HG03469 (cell line): ENCODE data around the gene UGT1A5.

ENCODE experiments used
- ATAC-seq: cut with Tn5 transposase; IDR thresholded peaks from one replicate; pipeline ENCODE4 v1.9.1; 2021; ENCODE audit warnings: mild to moderate bottlenecking, moderate library complexity, moderate number of reproducible peaks; ENCODE audit not compliant: unreplicated experiment

Gene UGT1A5

DNA sequence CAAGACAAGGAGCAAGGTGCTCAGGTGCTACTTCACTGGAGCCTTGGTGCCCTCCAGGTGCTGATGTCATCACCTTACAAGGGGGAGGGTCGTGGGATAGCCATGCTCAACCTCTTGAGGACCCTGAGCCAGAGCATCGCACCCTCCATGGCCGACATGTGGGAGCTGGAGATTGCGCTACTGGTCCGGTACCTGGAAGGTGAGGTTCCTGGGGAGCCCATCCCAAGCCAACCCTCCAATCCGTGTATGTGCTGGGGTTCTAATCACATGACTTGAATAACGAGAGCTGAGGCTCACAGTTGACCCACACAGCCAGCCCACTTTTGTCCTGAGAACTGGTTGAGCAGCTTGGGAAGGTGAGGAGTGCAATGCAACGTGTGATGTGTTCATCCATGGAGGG, 91.3 kb downstream of the UGT1A5 start:
- no peak for ATAC-seq

DNA sequence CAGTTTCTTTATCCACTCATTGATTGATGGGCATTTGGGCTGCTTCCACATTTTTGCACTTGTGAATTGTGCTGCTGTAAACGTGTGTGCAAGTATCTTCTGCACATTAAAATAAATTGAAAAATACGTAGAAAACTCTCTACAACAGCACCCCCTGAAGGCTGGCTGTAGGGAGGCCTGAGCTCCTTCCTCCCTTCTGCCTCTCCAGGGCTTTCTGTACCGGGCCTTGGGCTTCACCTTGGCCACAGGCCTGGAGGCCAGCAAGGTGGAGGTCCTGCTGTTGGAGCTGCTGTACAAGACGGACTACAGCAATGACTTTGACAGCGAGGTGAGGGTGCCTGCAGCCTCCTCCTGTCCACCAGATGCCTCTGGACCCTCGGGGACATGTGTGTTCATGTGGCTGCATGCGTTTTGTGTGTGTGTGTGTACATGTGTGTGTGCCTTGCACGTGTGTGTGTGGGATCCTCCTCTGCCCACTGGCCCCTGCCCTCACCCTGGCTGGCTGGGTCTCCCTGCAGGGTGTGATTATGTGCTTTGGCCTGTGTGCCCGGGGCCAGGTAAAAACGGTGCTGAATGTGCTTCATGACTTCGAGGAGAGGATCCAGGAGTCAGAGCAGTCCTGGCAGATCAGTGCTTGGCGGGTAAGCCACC, 94.6 kb downstream of the UGT1A5 start:
- ATAC-seq = no peak

DNA sequence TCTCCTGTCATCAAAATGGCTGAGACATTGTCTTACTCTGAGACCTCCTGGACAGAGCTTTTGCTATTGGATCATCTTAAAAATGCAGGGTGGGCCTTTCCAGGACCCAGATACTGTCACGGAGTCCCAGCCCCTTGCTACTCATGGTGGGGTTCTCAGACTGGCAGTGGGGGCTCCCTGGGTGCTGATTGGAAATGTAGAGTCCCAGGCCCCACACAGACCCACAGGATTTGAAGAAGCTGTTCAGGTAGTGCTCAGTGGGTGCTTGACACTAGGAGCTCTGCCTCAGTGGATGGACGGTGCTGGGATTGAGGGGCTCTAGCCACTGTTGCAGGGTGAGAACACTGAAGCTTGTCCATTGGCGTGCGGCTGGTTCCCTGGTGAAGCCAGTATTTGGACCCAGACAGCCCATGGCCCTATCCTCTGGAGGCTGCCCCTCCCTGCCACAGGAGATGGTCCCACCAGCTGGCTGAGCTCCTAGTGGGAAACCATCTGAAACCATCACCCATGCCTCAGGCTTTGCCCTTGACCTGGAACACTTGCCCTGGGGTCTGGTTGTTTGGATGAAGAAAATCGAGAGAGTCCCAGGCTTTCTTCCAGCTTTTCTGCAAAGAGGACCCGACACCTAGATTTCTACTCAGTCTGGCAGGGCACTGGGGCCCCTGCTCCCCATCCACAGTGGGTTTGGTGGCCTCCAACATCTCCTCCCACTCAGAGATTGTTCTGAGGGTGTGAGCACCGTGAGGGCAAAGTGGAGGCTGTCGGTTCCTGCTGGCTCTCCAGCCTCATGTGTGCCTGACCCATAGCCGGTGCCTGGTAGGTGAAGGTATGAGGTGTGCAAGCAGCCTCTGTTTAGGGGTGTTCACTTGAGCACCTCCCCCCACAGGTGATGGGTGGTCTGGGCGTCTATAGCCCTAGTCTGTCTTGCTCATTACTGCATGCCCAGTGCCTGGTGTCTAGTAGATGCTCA, 95.5 kb downstream of the UGT1A5 start:
- no peak for ATAC-seq

DNA sequence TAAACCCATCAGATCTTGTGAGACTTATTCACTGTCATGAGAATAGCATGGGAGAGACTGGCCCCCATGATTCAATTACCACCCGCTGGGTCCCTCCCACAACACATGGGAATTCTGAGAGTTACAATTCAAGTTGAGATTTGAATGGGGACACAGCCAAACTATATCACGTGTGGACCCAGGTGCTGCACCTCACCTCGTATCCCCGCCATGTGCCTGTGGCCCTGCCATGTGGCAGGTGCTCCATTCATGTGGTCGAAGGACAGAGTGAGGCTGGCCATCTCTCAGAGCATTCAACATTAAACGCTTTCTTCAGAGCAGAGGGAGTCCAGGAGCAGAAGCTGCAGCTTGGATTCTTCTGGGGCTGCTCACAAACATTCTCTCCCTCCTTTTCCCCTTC, 97.7 kb downstream of the UGT1A5 start:
- ATAC-seq = no peak

DNA sequence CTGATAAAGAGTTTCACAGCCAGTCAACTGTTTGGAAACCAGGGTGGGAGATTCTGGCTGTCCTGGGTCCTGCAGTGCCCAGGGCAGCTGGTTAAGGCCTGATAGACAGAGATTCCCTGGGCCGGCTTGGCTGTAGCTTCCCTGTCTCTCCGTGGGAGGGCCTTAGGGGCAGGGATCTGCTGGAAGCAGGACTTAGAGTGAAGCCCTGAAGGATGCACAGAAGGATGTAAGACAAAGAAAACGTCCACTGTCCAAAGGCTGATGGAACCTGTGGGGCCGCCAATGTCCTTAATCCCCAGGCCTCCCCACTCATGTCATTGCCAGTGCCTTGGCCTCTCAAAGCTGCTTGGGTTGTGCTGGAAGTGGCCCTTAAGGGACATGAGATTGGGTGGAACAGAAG, 98.4 kb downstream of the UGT1A5 start:
- no peak for ATAC-seq

DNA sequence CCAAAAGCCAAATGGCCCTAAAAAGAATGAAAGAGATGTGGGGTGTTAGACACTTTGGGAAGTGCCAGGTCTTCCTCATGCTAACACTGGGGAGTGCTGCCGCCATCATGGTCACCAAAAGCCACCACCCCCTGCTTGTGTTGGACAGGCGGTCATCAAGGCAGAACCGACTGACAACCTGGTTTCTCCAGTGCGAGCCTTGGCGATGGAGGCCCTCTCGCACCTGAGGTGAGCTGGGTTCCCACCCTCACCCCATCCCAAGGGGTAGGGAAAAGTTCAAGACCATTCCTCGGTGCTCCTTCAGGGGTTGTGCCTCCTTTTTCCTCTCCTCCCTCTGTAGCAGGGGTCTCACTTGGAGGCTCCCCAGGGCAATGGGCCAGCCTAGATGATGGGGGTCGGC, 99.0 kb downstream of the UGT1A5 start:
- no peak for ATAC-seq

DNA sequence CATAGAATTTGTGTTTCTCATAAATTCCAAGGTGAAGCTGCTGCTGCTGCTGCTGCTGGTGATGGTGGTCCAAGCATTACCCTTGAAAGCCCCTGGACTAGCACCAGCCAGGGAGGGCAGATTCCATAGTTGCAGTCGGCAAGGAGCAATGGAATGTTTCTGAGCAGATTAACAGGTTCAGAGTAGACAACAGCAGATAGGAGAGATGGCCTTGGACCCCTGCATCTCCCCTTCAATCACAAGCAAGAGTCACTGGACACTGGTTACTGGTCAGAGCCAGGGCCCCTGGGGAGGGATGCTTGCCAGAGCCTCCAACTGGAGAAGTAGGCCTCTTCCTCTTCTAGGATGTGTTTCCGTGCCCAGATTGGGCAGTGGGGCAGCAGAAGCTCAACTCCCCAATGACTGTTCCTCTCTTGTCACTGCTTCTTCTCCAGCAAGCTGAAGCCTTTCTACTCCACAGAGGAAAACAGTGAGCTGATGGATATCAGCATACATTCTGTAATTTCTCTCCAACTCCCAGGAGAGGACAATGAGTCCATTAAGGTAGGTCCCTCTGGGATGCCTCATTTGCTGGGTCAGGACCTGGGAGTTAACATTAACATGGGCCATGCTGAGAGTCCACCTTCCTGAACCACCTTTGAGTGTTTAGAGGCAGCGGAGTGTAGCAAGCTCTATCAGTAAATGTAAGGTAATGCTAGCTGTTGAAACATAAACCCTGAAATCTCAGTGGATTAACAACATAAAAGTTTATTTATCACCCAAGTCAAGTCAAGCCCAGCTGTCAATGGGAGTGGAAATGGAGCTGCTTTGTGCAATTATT, 100.7 kb downstream of the UGT1A5 start:
- ATAC-seq = no peak

DNA sequence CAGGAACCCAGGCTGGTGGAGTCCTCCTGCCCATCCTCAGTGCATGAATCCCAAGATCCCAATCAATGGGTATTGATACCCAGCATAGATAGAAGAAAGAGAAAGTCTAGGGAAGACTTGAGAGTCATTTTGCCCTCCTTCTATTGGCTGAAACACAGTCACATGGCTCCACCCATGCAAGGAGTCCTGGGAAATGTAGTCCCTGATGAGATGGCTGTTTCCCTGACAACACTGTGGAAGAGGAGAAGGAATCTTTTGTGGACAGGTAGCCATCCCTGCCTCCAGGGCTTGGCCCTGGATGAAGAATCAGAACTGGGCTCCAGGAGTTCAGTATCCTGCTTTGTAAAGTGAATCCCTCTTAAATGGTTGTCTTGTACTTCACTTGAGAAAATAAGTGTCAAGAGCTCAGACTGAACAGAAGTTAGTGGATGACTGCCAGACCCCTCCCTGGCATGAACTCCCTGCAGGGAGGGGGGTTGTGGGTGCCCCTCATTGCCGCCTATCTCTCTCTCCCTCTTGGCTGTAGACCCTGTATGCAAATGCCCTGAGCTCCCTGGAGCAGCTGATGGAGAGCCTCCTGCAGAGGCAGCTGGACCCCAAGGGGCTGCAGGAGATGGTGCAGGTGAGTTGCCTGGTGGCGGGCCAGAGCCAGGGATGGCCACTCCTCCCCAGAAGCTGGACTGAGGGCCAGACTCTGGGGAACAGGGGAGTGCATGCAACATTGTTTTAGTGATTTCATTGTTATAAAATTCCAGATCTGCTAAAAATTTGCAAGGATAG, 101.5 kb downstream of the UGT1A5 start:
- no peak for ATAC-seq

DNA sequence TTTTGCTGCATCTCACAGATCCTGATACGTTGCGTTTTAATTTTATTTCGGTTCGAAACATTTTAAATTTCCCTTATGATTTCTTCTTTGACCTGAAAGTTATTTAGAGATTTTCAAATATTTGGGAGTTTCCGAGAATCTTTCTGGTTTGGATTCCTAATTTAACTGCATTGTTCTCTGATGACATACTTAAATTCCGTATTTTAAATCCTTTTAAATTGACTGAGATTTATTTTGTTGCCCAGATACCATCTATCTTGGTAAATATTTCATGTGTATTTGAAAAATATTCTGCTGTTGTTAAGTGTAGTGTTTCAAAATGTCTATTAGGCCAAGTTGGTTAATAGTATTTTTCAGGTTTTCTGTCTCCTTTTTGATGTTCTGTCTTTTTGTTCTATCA, 103.2 kb downstream of the UGT1A5 start:
- ATAC-seq = no peak

DNA sequence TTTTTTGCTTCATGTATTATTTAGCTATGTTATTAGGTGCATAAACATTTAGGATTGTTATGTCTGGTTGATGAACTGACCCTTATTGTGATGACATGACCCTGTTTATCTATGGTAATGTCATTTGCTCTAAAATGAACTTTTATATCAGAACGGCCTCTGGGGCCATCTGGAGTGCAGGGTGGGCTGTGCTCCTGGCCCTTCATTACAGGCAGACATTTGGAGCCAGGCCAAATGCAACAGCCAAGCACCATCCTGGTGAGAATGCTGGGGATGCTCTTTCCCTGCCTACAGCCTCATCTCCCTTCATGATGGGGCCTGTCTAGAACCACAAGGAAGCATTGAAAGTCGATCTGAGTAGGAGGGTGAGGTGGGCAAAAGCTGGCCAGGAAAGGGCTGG, 103.6 kb downstream of the UGT1A5 start:
- ATAC-seq = no peak

DNA sequence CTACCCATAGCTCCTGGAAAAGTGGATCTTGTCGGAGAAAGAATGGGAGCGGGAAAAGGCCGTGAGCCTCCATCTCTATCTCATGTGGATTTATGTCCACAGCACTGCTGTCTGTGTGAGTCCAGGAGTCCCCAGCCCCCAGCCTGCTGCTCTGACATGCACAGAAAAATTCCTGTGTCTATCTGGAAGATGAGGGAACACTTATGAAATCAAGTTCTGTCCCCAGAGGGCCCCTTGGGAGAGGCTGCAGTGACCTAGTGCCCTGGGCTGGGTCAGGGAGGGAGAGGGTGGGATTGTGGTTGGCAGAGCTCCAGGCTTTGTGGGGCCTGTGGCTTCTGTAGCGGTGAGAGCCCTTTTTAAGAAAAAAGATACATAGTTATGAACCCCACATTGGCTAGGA, 104.1 kb downstream of the UGT1A5 start:
- no peak for ATAC-seq

DNA sequence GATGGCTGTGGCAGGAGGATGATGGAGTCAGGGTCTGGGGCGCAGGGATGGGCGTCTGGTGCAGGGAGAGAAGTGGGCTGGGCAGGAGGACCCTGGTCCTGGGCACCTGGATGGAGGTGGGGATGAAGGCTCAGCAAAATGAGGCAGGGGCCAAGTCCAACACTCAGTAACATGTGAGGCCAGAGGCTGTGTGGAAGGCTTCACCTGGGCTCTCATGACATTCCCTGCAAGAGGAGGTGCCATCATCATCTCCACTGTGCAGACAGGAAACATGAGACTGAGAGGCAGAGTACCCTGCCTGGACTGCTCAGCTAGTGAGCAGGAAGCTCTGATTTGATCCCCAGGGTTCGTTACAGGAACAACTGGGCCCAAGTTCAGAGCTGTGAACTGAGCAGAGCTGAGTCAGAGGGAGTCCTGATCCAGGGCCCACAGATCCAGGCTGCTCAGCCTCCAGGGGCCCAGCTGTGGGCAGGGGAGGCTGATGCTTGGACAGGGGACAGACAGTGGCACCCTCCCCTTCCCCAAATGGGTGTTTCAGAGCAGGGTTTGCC, 104.7 kb downstream of the UGT1A5 start:
- ATAC-seq = no peak

DNA sequence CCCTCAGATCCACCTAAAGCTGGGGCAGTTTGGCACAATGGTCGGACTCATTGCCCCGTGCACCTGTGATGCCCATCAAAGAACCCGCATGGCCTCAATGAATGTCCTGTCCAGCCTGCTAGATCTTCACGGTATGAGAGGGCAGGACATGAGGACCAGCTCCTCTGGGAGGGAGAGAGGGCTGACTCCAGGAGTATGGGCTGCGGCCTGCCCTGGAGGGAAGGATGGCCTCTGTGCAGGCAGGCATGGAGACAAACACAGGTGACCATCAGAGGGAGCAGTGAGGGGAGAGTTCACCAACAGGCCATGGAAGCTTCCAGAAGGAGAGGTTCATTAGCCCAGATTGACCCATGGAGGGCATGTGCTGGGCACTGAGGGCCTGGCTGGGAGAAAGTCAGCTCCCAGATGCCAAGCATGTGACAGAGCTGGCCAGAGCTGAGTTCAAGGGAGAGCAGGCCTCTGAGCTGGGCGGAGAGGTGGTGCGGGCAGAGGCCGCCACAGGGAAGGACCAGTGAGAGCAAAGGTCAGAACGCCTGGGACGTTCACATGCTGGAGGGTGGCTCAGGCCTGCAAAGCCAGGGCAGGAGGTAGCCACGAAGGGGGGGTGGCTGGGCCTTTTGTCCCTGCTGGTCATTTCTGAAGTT, 105.4 kb downstream of the UGT1A5 start:
- no peak for ATAC-seq

DNA sequence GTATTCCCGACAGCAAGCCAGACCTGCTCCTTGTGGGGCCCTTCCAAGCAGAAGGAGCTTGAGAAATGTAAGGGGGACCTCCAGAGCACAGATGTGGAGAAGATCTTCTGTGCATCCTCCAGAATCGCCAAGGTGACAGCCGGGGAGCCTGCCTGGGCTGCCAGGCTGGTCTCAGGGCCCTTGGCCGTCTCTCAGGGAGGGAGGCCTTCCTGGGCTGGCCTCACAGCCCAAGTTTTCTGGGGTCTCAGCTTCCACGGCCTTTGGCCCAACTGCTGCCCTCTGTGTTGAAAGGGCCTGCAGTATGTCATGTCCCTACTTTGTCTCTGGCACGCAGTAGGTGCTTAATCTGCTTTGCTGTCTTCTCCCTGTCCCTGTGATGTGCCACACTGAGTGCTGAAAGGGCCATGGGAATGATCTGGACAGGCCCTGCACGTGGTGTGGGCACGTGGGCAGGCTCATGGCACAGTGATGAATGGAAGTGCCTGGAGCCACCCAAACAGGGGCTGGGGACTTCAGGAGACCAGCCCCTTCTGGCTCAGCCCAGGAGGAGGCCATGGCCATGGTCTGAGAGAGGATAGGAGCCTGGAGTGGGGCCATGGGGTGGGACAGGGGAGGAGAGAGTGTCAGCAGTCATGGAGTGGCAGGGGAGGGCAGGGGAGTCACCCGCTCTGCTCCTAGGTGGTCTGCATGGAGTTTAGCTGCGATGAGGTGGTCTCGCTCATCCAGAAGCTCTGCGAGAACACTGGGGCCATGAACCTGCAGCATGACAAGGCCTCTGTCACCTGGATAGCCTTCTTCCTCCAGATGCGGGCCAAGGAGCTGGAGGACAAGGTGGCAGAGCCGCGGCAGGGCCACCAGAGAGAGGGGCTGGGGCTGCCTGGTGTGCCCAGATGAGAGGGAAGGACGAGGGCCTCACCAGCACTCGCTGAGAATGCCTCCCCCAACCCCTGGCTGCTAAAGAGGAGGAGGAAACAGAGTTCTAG, 106.2 kb downstream of the UGT1A5 start:
- no peak for ATAC-seq

DNA sequence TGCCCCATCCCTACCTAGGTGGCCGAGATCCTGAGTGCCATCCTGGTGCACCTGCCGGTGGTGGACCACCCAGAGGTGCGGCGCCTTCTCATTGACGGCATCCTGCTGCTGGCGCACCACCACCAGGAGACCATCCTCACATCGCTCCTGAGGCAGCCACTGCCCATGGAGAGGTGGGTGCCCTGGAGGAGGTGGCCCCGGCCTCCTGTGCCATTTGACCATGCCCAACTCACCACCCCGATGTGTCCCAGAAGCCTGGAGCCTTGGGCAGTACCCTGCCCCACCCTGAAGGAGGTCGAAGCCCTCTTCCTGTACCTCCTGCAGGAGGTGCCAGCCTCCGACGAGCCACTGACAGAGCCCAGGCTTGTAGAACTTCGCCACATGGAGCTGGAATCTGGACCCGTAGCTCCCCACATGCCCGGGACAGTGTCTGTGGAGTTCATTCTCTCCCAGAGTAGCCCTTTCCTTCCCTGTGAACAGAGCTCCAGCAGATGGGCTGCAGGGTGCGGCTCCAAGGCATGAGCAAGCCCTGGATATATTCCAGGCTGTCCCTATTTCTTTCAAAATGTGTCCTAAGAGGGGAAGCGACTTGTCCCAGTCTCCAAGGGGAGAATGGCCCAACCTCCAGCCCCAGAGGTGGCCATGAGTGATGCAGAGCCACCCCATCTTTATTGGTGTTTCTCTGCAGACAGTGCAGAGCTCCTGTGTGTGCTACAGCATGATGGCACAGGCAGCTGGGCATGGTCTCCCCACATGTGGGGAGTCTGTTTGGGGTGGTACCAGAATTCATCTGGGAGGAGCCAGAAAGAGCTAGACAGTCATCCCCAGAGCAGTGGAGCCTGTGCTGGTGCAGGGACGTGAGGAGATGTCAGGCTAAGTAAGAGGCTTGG, 107.4 kb downstream of the UGT1A5 start:
- no peak for ATAC-seq

DNA sequence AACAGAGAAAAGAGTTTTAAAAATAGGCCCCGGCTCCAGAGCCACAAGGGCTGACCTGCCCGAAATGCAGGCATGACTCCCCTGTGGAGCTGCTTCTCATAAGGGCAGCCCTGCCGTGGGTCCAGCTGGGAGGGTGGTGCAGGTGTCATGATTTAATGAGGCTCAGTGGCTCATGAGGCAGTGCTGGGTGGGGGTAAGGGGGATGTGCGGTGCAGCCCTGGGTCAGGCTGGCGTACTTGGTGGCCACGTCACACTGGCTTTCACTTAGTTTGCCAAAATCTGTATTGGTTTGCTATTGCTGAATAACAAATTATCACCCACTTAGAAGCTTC, 108.0 kb downstream of the UGT1A5 start:
- ATAC-seq = no peak

DNA sequence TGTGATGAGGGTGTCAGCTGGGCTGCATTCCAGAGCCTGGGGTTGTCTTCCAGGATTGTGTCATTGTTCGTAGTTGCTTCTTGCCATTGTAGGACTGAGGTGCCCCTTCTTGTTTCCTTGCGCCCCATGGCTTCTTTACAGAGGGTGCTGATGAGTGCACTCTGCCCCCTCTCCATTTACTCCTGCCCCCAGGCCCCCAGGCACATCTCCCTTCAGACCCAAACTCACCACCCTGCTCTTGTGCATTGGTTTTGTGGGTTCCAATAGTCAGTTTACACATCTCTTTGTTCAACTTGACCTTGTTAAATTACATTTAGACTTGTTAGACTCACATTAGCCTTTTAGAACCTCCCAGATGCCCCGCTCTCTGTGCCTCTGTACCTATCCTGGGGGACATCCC, 108.5 kb downstream of the UGT1A5 start:
- ATAC-seq = no peak

DNA sequence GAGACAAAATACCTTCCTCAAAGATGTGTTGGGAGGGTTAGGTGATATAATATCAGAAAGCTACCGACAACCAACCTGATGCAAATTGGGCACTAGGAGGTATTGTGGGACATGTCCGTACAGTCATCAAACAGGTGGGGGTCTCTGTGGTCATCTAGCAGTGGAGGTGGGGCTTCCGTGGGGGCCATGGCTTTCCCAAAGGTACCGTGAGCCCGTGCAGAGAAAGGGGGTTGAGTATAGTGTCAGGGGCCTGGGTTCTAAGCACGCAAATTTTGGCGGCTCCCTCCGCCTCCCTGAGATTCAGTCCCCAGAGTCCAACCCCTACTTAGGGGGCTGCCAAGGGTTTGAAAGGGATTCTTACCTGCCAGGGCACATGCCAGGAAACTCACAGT, 109.0 kb downstream of the UGT1A5 start:
- ATAC-seq = no peak
